MM.1S (cell line): ENCODE data around the gene CACNB2.

ENCODE experiments used
- DNase-seq: peaks from one replicate; pipeline ENCODE4 v3.0.0-alpha.2; 2015
- H2AFZ ChIP-seq: fragments of 300-600 bp; sonication (generic); 2 replicates; pipeline ENCODE4 v1.6.0; 2016; ENCODE audit warnings: antibody characterized with exemption, low read length
- H3F3A ChIP-seq: fragments of 300-600 bp; sonication (generic); 2 replicates; pipeline ENCODE4 v1.6.1; 2016; ENCODE audit warnings: mild to moderate bottlenecking, antibody characterized with exemption, low read length, moderate library complexity, mixed read lengths; ENCODE audit not compliant: insufficient read depth
- H3K27ac ChIP-seq: fragments of 300-600 bp; sonication (generic); 2 replicates; pipeline ENCODE4 v1.5.1; 2016; ENCODE audit warnings: mild to moderate bottlenecking, low read length
- H3K27me3 ChIP-seq: fragments of 300-600 bp; sonication (generic); replicated peaks from 2 replicates; pipeline ENCODE4 v1.6.0; 2016; ENCODE audit warnings: low read length; ENCODE audit not compliant: insufficient read depth
- H3K36me3 ChIP-seq: fragments of 300-600 bp; sonication (generic); replicated peaks from 2 replicates; pipeline ENCODE4 v1.6.1; 2016; ENCODE audit warnings: mild to moderate bottlenecking, low read length, mixed read lengths; ENCODE audit not compliant: insufficient read depth
- H3K4me1 ChIP-seq: fragments of 300-600 bp; sonication (generic); 2 replicates; pipeline ENCODE4 v1.6.1; 2016; ENCODE audit warnings: low read length, mixed read lengths
- H3K4me2 ChIP-seq: fragments of 300-600 bp; sonication (generic); 2 replicates; pipeline ENCODE4 v1.6.0; 2016; ENCODE audit warnings: low read depth, low read length
- H3K4me3 ChIP-seq: fragments of 300-600 bp; sonication (generic); 2 replicates; pipeline ENCODE4 v1.5.1; 2016; ENCODE audit warnings: low read length, mixed read lengths
- H3K79me2 ChIP-seq: fragments of 300-600 bp; sonication (generic); 2 replicates; pipeline ENCODE4 v1.6.1; 2016; ENCODE audit warnings: mixed run types, low read length, mixed read lengths
- H3K9ac ChIP-seq: fragments of 300-600 bp; sonication (generic); 2 replicates; pipeline ENCODE4 v1.6.1; 2016; ENCODE audit warnings: low read length, mixed read lengths
- H3K9me2 ChIP-seq: fragments of 300-600 bp; sonication (generic); replicated peaks from 2 replicates; pipeline ENCODE4 v1.6.1; 2016; ENCODE audit warnings: mild to moderate bottlenecking, low read length, mixed read lengths; ENCODE audit not compliant: insufficient read depth
- H3K9me3 ChIP-seq: fragments of 300-600 bp; sonication (generic); replicated peaks from 2 replicates; pipeline ENCODE4 v1.6.1; 2016; ENCODE audit warnings: mild to moderate bottlenecking, low read length, mixed read lengths; ENCODE audit not compliant: insufficient read depth
- H4K20me1 ChIP-seq: fragments of 300-600 bp; sonication (generic); 2 replicates; pipeline ENCODE4 v1.6.1; 2016; ENCODE audit warnings: mild to moderate bottlenecking, low read length, moderate library complexity, mixed read lengths; ENCODE audit not compliant: insufficient read depth
- CTCF ChIP-seq: fragments of 300-600 bp; sonication (generic); IDR thresholded peaks from 2 replicates; pipeline ENCODE4 v1.5.1; 2016; ENCODE audit warnings: antibody characterized with exemption, low read length, mixed read lengths
- EZH2 ChIP-seq: fragments of 300-600 bp; sonication (generic); optimal IDR thresholded peaks from 2 replicates; pipeline ENCODE3; 2017; ENCODE audit warnings: low read depth, mild to moderate bottlenecking, antibody characterized with exemption, low read length, mixed read lengths
- EZH2phosphoT487 ChIP-seq: fragments of 300-600 bp; sonication (generic); IDR thresholded peaks from 2 replicates; pipeline ENCODE4 v1.6.1; 2018; ENCODE audit warnings: antibody characterized with exemption, low read length

The CACNB2 gene

GRCh38 chr10:18378766-18379165 lies 238.5 kb downstream of the CACNB2 start:
- no peak for TF ChIP-seq CTCF
- TF ChIP-seq EZH2phosphoT487: no peak
- TF ChIP-seq EZH2: no peak
- DNase-seq: no peak
- H3K9me2 ChIP-seq: no peaks in the 10 kb centered on the region
- H3K9ac ChIP-seq: no peak overlapping the region
- no peaks in the 10 kb centered on the region for H3K79me2 ChIP-seq
- no peaks in the 10 kb centered on the region for H3K27me3 ChIP-seq
- H3K36me3 ChIP-seq: no peaks in the 10 kb centered on the region
- no peaks in the 10 kb centered on the region for H3K9me3 ChIP-seq
- no peaks in the 10 kb centered on the region for H3K4me1 ChIP-seq
- no peaks in the 10 kb centered on the region for H4K20me1 ChIP-seq
- no peak overlapping the region for H3K4me2 ChIP-seq
- no peak overlapping the region for H3K27ac ChIP-seq
- H2AFZ ChIP-seq: no peak overlapping the region
- no peaks in the 10 kb centered on the region for H3F3A ChIP-seq
- no peak overlapping the region for H3K4me3 ChIP-seq

GRCh38 chr10:18381679-18382078 lies 241.5 kb downstream of the CACNB2 start:
- H3K4me3 ChIP-seq: no peak overlapping the region
- H3K9me3 ChIP-seq: no peaks in the 10 kb centered on the region
- no peaks in the 10 kb centered on the region for H3K4me1 ChIP-seq
- H3K9ac ChIP-seq: no peak overlapping the region
- H2AFZ ChIP-seq: no peak overlapping the region
- H3K4me2 ChIP-seq: no peak overlapping the region
- H3K9me2 ChIP-seq: no peaks in the 10 kb centered on the region
- H4K20me1 ChIP-seq: no peaks in the 10 kb centered on the region
- TF ChIP-seq EZH2 (no peak), EZH2phosphoT487 (no peak), CTCF (no peak)
- no peaks in the 10 kb centered on the region for H3K27me3 ChIP-seq
- no peak overlapping the region for H3K27ac ChIP-seq
- H3F3A ChIP-seq: no peaks in the 10 kb centered on the region
- no peaks in the 10 kb centered on the region for H3K79me2 ChIP-seq
- no peak for DNase-seq
- H3K36me3 ChIP-seq: no peaks in the 10 kb centered on the region

GRCh38 chr10:18397906-18398305 lies 257.7 kb downstream of the CACNB2 start:
- H3K36me3 ChIP-seq: no peaks in the 10 kb centered on the region
- no peak overlapping the region for H3K27ac ChIP-seq
- H3K9ac ChIP-seq: no peak overlapping the region
- no peaks in the 10 kb centered on the region for H3K27me3 ChIP-seq
- no peaks in the 10 kb centered on the region for H3F3A ChIP-seq
- DNase-seq: no peak
- no peak overlapping the region for H3K4me2 ChIP-seq
- no peaks in the 10 kb centered on the region for H3K79me2 ChIP-seq
- H3K4me3 ChIP-seq: no peak overlapping the region
- H3K9me3 ChIP-seq: no peaks in the 10 kb centered on the region
- H2AFZ ChIP-seq: no peak overlapping the region
- no peaks in the 10 kb centered on the region for H4K20me1 ChIP-seq
- TF ChIP-seq CTCF (no peak), EZH2 (no peak), EZH2phosphoT487 (no peak)
- H3K9me2 ChIP-seq: no peaks in the 10 kb centered on the region
- H3K4me1 ChIP-seq: no peaks in the 10 kb centered on the region

GRCh38 chr10:18399158-18399557 lies 258.9 kb downstream of the CACNB2 start:
- Histone ChIP-seq H3K4me1 (no peaks in the 10 kb centered on the region), H3F3A (no peaks in the 10 kb centered on the region), H3K4me3 (no peak overlapping the region), H2AFZ (no peak overlapping the region), H3K4me2 (no peak overlapping the region), H4K20me1 (no peaks in the 10 kb centered on the region), H3K79me2 (no peaks in the 10 kb centered on the region), H3K36me3 (no peaks in the 10 kb centered on the region), H3K9me2 (no peaks in the 10 kb centered on the region), H3K9ac (no peak overlapping the region), H3K27ac (no peak overlapping the region), H3K9me3 (no peaks in the 10 kb centered on the region), H3K27me3 (no peaks in the 10 kb centered on the region)
- no peak for TF ChIP-seq EZH2phosphoT487
- TF ChIP-seq EZH2: no peak
- TF ChIP-seq CTCF: no peak
- DNase-seq: no peak
